ENCODE measurements around the gene LRP2.

- TF ChIP-seq CTCF (IDR thresholded peaks at IDR 0.05) (no peak), ZFX (IDR thresholded peaks at IDR 0.05; ENCODE audit: borderline replicate concordance) (no peak)
Measured at GRCh38 chr2:169285531-169286235, 76.7 kb downstream of the LRP2 start.

Data from 22Rv1 (cell line).